HepG2 (cell line): ENCODE data around the gene SLC27A3. TPM values are rescaled to one million over a fixed set of nuclear protein-coding genes. Genes with fewer than 3 reads are reported as not detected.

Experiments
- ARNT2 ChIP-seq: sonication (generic); formaldehyde crosslinking; IDR thresholded peaks from 2 replicates; pipeline ENCODE4 v1.8.0; 2022; ENCODE audit warnings: mild to moderate bottlenecking, low read depth, missing genetic modification reagents, moderate library complexity
- GZF1 ChIP-seq: sonication (generic); formaldehyde crosslinking; IDR thresholded peaks from 2 replicates; pipeline ENCODE4 v1.5.1; 2020; ENCODE audit warnings: mild to moderate bottlenecking, missing genetic modification reagents
- KMT2A ChIP-seq: sonication (generic); formaldehyde crosslinking; IDR thresholded peaks from 2 replicates; pipeline ENCODE4 v1.4.0; 2020; ENCODE audit warnings: missing genetic modification reagents
- MIER2 ChIP-seq: IDR thresholded peaks from 2 replicates; pipeline ENCODE4 v1.6.1; 2016; ENCODE audit warnings: missing biosample characterization, missing genetic modification reagents
- MTERF4 ChIP-seq: sonication (generic); formaldehyde crosslinking; IDR thresholded peaks from 2 replicates; pipeline ENCODE4 v1.8.0; 2023; ENCODE audit warnings: mild to moderate bottlenecking, missing genetic modification reagents
- MZF1 ChIP-seq: sonication (generic); formaldehyde crosslinking; IDR thresholded peaks from 2 replicates; pipeline ENCODE4 v1.8.1; 2023; ENCODE audit warnings: mild to moderate bottlenecking, missing genetic modification reagents, borderline replicate concordance
- NFYC ChIP-seq: IDR thresholded peaks from 2 replicates; pipeline ENCODE4 v1.6.1; 2016; ENCODE audit warnings: missing genetic modification reagents, missing compliant biosample characterization
- POLR2A ChIP-seq, 2 experiments: IDR thresholded peaks; 2 replicates each; pipeline ENCODE4 v1.6.1; 2011; ENCODE audit warnings: low read depth in 2 of 2, low read length in 2 of 2, mild to moderate bottlenecking in 1 of 2, moderate library complexity in 1 of 2; ENCODE audit not compliant: insufficient read depth in 1 of 2
- TAF1 ChIP-seq: sonication (generic); formaldehyde crosslinking; IDR thresholded peaks from 2 replicates; pipeline ENCODE4 v1.4.0; 2020; ENCODE audit warnings: missing genetic modification reagents
- TFDP2 ChIP-seq: sonication (generic); formaldehyde crosslinking; IDR thresholded peaks from 2 replicates; pipeline ENCODE4 v1.4.0; 2020; ENCODE audit warnings: missing genetic modification reagents
- YEATS4 ChIP-seq: sonication (generic); formaldehyde crosslinking; IDR thresholded peaks from 2 replicates; pipeline ENCODE4 v1.4.0; 2020; ENCODE audit warnings: missing genetic modification reagents, borderline replicate concordance
- ZFX ChIP-seq: sonication (generic); formaldehyde crosslinking; IDR thresholded peaks from 2 replicates; pipeline ENCODE4 v1.4.0; 2020; ENCODE audit warnings: mild to moderate bottlenecking, low read depth, missing genetic modification reagents, moderate library complexity
- ZNF256 ChIP-seq: sonication (generic); formaldehyde crosslinking; conservative IDR thresholded peaks from 2 replicates; pipeline ENCODE4 v1.4.0; 2020; ENCODE audit warnings: missing genetic modification reagents
- ZNF333 ChIP-seq: sonication (generic); formaldehyde crosslinking; IDR thresholded peaks from 2 replicates; pipeline ENCODE4 v1.4.0; 2020; ENCODE audit warnings: mild to moderate bottlenecking, missing genetic modification reagents, borderline replicate concordance
- ZNF598 ChIP-seq: sonication (generic); formaldehyde crosslinking; IDR thresholded peaks from 2 replicates; pipeline ENCODE4 v1.5.1; 2020; ENCODE audit warnings: mild to moderate bottlenecking, missing genetic modification reagents, borderline replicate concordance
- ZNF800 ChIP-seq: sonication (generic); formaldehyde crosslinking; IDR thresholded peaks from 2 replicates; pipeline ENCODE4 v1.4.0; 2020; ENCODE audit warnings: missing genetic modification reagents
- polyA plus RNA-seq, 8 experiments: library from polyadenylated mRNA; depleted of rRNA in 3 of 8; stranded (reverse) in 7 of 8; unstranded in 1 of 8; fragments of >200 nt; fragmentation: Illumina TruSeq in 4 of 8; extraction: Trizol in 4 of 8; gene quantifications; 2 replicates each; pipeline versions ENCODE4 v1.2.1 to v1.2.3, GENCODE V29; 2011 to 2016; ENCODE audit warnings: low read depth in 4 of 8, missing spikeins in 1 of 8, mixed read lengths in 1 of 8; ENCODE audit not compliant: insufficient read depth in 1 of 8
- total RNA-seq, 5 experiments: library from RNA; depleted of rRNA; stranded (reverse); fragments of >200 nt; fragmentation: Illumina TruSeq; extraction: Trizol; gene quantifications; 2 replicates each; pipeline ENCODE4 v1.2.3, GENCODE V29; 2016; ENCODE audit warnings: low read depth in 1 of 5
- TF ChIP-seq, protein P1 (sequence below): sonication (generic); formaldehyde crosslinking; IDR thresholded peaks from 2 replicates; pipeline ENCODE4 v1.4.0; 2020; ENCODE audit warnings: mild to moderate bottlenecking, missing genetic modification reagents
- TF ChIP-seq, protein P2 (sequence below): sonication (generic); formaldehyde crosslinking; IDR thresholded peaks from 2 replicates; pipeline ENCODE4 v1.5.0; 2020; ENCODE audit warnings: mild to moderate bottlenecking, missing genetic modification reagents, borderline replicate concordance

Gene SLC27A3
- total and polyA plus RNA-seq, 2 of the 13 experiments (the other 11 are each of a cell fraction or from before 2014, with no cell fraction given): 4.3 to 10.3 TPM

- TF ChIP-seq ZNF800 (CRISPR knock-in tag): peak; percentile 99
- TF ChIP-seq, protein P1, sequence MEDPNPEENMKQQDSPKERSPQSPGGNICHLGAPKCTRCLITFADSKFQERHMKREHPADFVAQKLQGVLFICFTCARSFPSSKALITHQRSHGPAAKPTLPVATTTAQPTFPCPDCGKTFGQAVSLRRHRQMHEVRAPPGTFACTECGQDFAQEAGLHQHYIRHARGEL (CRISPR knock-in tag): peak; percentile 55; the same call in 1 of the 2 replicates
- TF ChIP-seq POLR2A (IDR thresholded peaks at IDR 0.05; ENCODE audit: insufficient read depth in 1 of 2, low read depth in 2 of 2, low read length in 2 of 2): peak in 1 of 2 experiments; percentile 77; a peak in 1 of 4 replicates
- TF ChIP-seq ZNF598 (CRISPR knock-in tag): peak; percentile 65; the same call in 1 of the 2 replicates
- 0 out of 2 replicates have a peak, but pooled peaks have one; percentile 80 for TF ChIP-seq MTERF4 (CRISPR knock-in tag)
- TF ChIP-seq ZNF256 (CRISPR knock-in tag): no peak
- peak; percentile 76 for TF ChIP-seq ZFX (CRISPR knock-in tag)
- peak; percentile 70; the same call in 1 of the 2 replicates for TF ChIP-seq ARNT2 (CRISPR knock-in tag)
- peak; percentile 48 for TF ChIP-seq KMT2A (CRISPR knock-in tag)
- TF ChIP-seq MIER2 (CRISPR knock-in tag): peak; percentile 12; the same call in 1 of the 2 replicates
- peak; percentile 39; the same call in 1 of the 2 replicates for TF ChIP-seq YEATS4 (CRISPR knock-in tag)
- TF ChIP-seq, protein P2, sequence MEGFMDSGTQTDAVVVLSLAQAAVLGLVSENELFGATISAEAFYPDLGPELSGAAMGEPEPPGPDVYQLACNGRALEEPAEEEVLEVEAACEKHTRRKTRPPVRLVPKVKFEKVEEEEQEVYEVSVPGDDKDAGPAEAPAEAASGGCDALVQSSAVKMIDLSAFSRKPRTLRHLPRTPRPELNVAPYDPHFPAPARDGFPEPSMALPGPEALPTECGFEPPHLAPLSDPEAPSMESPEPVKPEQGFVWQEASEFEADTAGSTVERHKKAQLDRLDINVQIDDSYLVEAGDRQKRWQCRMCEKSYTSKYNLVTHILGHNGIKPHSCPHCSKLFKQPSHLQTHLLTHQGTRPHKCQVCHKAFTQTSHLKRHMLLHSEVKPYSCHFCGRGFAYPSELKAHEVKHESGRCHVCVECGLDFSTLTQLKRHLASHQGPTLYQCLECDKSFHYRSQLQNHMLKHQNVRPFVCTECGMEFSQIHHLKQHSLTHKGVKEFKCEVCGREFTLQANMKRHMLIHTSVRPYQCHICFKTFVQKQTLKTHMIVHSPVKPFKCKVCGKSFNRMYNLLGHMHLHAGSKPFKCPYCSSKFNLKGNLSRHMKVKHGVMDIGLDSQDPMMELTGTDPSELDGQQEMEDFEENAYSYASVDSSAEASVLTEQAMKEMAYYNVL (CRISPR knock-in tag): no peak; the same call in 1 of the 2 replicates
- TF ChIP-seq MZF1 (CRISPR knock-in tag): peak; percentile 85; the same call in 1 of the 2 replicates
- peak; percentile 34; the same call in 1 of the 2 replicates for TF ChIP-seq NFYC (CRISPR knock-in tag)
- TF ChIP-seq TFDP2 (CRISPR knock-in tag): peak; percentile 67; the same call in 1 of the 2 replicates
- TF ChIP-seq GZF1 (CRISPR knock-in tag): peak; percentile 81; the same call in 1 of the 2 replicates
- TF ChIP-seq TAF1 (CRISPR knock-in tag): peak; percentile 62; the same call in 1 of the 2 replicates
- TF ChIP-seq ZNF333: peak; percentile 32; the same call in 1 of the 2 replicates
Observed at GRCh38 chr1:153775458-153776327, 486 bp downstream of the SLC27A3 start (continued).
